WI38 (cell line): Measurements from ENCODE around the gene C12orf60.

Experiments
- H3K4me3 ChIP-seq: 2 replicates; pipeline ENCODE4 v1.5.1; 2011; ENCODE audit warnings: low read depth, mild to moderate bottlenecking, control low read depth, low read length
- TF ChIP-seq, protein P1 (sequence below): IDR thresholded peaks from 2 replicates; pipeline ENCODE4 v1.5.1; 2012; ENCODE audit warnings: low read depth, mild to moderate bottlenecking, control low read depth, low read length

C12orf60 gene

DNA sequence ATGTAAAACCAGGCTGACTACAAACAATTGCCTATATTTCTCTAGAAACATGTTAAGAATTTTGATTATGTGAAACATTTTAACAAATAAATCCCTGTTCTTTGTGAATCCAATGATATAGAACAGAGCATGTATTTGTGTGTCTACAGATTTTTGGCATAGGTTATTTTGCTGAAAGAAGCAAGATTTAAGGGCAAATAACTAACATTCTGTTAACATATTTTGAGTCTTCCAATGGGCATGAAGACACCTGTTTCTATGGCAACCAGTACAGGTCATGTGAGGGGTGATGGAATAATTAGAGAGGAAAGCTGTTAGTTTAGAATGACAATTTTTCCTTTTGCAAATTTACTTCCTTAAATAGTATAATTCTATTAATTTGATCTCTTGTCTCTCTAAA is 31.0 kb downstream of the C12orf60 start:
- TF ChIP-seq, protein P1, sequence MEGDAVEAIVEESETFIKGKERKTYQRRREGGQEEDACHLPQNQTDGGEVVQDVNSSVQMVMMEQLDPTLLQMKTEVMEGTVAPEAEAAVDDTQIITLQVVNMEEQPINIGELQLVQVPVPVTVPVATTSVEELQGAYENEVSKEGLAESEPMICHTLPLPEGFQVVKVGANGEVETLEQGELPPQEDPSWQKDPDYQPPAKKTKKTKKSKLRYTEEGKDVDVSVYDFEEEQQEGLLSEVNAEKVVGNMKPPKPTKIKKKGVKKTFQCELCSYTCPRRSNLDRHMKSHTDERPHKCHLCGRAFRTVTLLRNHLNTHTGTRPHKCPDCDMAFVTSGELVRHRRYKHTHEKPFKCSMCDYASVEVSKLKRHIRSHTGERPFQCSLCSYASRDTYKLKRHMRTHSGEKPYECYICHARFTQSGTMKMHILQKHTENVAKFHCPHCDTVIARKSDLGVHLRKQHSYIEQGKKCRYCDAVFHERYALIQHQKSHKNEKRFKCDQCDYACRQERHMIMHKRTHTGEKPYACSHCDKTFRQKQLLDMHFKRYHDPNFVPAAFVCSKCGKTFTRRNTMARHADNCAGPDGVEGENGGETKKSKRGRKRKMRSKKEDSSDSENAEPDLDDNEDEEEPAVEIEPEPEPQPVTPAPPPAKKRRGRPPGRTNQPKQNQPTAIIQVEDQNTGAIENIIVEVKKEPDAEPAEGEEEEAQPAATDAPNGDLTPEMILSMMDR, result no peak
- H3K4me3 ChIP-seq, result no peak overlapping the region

GRCh38 chr12:14836336-14837210 is 33.1 kb downstream of the C12orf60 start:
- H3K4me3 ChIP-seq, result peak overlapping the region; percentile 35
- TF ChIP-seq, protein P1, result no peak

GRCh38 chr12:14839262-14839661 is 35.8 kb downstream of the C12orf60 start:
- TF ChIP-seq, protein P1, result no peak
- no peak overlapping the region for H3K4me3 ChIP-seq

DNA sequence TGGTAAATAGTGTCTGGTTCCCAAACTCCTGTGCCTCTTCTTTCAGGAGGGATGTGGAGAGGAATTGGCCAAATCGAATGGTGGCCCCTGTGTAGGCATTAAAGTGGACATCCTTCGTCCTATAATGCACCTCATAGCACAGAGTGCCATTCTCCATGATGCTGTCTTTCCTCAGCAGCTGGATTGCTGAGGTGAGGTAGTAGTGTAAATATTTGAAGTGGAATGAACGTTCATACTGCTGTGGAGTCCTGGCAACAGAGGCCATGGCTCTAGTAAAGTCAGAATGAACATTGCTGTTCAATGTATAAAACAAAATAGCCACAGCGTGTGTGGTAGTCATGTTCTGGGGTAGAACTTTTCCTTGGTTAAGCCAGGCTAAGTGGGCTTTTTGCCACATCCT is 37.1 kb downstream of the C12orf60 start:
- TF ChIP-seq, protein P1, result no peak
- no peak overlapping the region for H3K4me3 ChIP-seq

DNA sequence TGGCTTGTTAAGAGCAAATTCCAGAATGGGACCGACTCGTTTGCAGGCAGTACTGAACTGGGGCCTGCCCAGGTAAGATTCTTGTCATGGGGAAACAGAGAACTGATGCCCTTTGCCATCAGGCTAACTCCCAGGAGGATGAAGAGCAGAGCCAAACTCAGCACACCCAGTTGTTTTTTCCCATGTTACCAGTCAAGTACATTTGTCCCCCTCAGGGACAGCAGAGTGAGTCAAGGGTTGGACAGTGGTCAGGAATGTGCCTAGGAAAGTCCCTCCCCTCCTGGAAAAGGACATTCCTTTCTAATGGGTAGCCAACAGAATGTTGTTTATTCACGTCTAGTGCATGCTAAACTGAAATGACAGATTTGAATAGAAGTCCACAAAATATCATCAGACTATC is 38.3 kb downstream of the C12orf60 start:
- no peak overlapping the region for H3K4me3 ChIP-seq
- TF ChIP-seq, protein P1, result no peak

DNA sequence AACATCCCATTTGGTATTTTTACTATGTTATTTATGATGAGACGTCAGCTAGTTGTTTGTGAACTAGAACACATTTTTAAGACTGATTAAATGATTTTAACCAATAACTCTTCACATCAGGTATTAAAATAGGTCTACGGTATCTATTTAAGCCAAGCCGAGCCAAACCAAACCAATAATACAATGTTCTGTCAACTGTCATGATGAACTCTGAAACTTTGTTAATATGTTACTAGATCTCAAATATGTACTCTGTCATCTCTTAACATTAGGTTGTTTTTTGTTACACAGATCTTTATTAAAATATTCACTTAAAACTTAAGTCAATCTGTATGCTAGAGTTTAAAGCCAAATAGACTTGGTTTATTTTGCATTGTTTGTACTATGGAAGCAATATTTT is 38.8 kb downstream of the C12orf60 start:
- TF ChIP-seq, protein P1, result no peak
- H3K4me3 ChIP-seq, result no peak overlapping the region

DNA sequence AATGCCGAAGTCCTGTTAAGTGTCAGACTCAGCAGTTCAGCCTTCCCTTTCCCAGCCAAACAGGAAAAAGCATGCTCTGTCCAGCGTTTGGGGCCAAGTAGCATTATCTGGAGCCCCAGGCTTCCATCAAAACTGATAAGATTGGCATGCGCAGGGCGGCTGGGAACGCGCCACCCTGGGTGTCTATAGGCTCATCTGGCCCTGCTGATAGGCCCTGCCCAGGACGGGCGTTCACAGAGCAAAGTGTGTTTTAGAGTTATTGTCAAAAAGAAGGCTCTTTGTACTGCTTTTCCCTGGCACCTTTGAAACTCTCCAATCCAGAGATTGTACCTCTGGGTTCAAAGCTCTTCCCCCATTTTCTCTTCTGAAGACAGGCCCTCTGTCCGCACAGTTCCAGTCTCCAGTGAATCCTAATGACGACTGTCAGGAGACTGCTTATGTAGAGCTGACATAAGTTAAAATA is 40.0 kb downstream of the C12orf60 start, which contains the start of gene ART4:
Gene ART4, minus strand, starts transcription at position 102 of the 463 bp plus-strand sequence. CDS start 413 bp downstream, outside the sequence.
- TF ChIP-seq, protein P1, result no peak
- H3K4me3 ChIP-seq, result no peak within 1 kb of the TSS
